GM21825 (cell line): Measurements from ENCODE around the gene BTNL8.
A peak's percentile ranks its signal among the peaks of the same experiment; 100 is the strongest.

Experiments used
- ATAC-seq: cut with Tn5 transposase; IDR thresholded peaks from one replicate; pipeline ENCODE4 v1.9.1; 2021; ENCODE audit warnings: mild to moderate bottlenecking, moderate library complexity; ENCODE audit not compliant: unreplicated experiment

Gene BTNL8

DNA sequence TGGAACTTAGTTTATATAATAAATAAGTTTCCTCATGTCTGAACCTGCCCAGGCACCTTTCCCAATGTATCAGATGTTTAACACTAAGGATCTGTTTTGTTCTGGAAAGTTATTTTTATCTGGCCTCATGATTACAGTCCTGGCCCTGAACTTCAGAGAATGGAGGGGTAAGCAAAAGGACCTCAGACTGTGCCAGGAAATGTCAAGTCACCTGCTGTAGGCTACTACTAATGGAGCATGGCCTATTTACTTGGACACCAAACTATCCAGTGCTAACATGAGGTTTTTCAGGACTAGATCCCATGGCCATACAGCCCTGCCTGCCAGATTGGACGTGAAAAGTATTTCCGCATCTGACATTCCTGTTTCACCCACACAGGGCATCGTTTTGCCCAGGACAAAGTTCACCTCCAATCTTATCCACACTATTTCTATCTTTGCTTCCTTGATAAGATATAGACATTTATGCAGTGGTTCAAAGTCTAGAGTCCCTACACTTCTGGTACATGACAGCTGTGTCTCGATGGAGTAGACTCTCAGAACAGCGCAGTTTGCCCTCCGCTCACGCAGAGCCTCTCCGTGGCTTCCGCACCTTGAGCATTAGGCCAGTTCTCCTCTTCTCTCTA lies at the start of gene BTNL8:
BTNL8 (plus strand) TSS at position 539 of the 626 bp plus-strand sequence. CDS start 152 bp downstream, outside the sequence.
- ATAC-seq = no peak

DNA sequence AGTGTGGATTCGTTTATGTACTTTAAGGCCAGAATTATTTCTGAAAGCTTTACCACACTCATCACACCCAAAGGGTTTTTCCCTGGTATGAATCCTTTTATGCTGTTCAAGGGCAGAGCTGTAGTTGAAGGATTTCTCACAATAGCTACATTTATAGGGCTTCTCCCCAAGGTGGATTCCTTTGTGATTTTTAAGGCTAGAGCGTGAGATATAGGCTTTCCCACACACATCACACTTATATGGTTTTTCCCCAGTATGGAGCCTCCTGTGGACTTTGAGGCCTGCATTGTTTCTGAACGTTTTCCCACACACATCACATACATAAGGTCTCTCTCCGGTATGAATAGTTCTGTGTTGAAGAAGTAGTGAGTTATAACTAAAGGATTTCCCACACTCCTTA lies 49.1 kb upstream of the BTNL8 start:
- no peak for ATAC-seq

DNA sequence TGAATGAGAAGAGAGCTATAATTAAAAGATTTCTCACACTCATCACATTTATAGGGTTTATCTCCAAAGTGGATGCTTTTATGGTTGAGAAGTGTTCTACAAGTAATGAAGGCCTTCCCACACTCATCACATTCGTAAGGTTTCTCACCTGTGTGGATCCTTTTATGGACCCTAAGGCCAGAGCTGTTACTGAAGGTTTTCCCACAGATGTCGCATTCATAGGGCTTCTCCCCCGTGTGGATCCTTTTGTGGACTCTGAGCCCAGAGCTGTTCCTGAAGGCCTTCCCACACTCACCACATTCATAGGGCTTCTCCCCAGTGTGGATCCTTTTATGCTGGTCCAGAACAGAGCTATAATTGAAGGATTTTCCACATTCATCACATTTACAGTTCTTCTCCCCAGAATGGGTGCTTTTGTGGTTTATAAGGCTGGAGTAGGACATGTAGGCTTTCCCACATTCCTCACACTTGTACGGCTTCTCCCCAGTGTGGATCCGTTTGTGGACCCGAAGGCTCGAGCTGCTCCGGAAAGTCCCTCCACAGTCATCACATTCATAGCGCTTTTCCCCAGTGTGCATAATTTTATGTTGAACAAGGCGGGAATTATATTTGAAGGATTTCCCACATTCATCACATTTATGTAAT lies 48.4 kb upstream of the BTNL8 start:
- no peak for ATAC-seq

- no peak for ATAC-seq
Measured at GRCh38 chr5:180852495-180852894, 46.5 kb upstream of the BTNL8 start.

- ATAC-seq = no peak
Measured at GRCh38 chr5:180853121-180853847, 45.7 kb upstream of the BTNL8 start.

- no peak for ATAC-seq
Measured at GRCh38 chr5:180853848-180854176, 45.1 kb upstream of the BTNL8 start.

- ATAC-seq = no peak
Measured at GRCh38 chr5:180858586-180858985, 40.4 kb upstream of the BTNL8 start.

GRCh38 chr5:180860273-180860886 lies 38.6 kb upstream of the BTNL8 start:
- peak; percentile 41 for ATAC-seq

DNA sequence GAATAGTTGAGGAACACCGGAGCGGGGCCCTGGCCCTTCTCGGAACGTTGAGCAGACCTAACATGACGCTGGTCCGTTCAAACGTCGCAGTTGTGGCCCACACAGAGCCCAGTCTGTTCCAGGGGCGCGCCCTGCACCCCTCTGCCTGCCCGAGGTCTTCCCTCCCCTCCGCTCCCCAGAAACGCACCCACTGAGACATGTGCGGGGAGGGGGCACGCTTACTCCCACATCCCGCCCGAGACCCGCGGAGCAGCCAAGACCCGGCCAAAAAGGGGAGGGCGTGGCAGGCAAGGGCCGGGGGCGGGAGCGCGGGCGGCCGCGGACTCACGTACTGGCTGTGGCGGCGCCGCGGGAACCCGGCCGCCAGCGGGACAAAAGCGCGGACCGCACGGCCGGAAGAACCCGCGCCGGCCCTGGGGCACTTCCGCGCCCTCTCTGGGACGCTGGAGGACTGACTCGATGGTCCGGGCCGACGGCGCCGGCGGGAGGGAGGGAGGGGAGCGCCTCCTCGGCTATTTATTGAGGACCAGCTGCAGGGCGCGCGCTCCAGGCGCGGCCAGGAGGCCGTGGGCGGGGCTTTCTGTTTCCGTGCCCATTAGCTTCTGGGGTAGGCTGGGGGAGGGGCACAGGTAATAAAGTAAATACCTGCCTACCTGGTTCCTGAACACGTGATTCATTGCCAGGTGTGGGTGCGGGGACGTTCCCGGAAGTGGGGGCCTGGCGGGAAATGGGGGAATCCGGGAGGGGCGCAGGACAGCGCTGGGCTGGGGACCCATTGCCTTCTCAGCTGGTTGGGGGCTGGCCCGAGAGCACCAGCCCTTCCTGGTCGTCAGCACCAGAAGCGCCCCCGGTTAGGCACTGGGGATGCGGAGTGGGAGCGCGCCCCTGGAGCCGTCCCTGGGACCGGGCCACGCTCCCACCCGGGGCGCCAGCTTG lies 37.8 kb upstream of the BTNL8 start, which contains the start of gene ZFP62:
ZFP62 (minus strand) TSS at position 390 of the 936 bp plus-strand sequence; CDS start at position 333, 57 bp downstream.
- peak; percentile 90 for ATAC-seq

DNA sequence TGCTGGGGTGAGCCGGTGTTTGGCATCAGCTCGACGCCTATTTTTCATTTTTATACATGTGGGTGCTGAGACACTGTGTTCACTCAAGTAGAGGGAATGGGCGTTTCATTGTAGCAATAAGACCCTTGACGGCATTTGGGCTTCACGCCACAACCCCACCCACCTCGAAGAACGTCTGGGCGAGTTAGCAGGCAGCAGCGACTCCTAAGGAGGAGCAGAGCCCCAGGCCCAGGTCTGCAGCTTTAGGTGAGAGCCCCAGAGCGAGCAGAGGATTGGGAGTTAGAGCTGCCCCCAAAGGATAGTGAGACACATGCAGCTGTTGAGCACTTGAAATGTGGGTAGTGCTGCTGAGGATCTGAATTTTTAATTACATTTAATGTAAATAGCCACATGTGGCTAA lies 36.3 kb upstream of the BTNL8 start:
- ATAC-seq = no peak

DNA sequence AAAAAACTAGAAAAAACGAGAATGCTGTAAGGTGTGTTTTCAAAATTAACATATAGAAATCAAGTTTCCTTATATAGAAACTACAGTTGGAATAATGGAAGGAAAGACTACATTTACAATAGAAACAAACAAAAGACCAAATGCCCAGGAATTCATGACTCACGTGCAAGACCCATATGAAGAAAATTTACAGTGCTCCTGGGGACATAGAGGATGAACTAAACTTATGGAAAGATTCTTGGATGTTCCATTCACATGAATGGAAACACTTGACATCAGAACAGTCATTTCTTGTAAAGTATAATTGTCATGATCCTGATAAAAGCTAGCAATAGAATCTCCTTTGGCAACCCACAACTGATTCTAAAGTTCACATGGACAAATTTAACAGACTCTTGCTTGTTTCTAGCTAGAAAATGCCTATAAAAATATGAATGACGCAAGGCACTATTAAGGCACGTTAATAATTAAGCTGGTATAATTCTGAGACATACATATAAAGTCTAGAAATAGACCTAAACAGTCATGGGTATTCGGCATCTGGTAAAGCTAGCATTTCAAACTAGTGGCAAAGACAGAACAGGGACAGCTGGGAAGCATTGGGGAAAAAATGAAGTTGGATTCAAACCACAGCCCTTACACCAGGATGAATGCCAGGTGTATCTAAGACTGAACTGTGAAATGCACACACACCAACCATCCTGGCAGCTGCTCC lies 32.8 kb upstream of the BTNL8 start:
- no peak for ATAC-seq

DNA sequence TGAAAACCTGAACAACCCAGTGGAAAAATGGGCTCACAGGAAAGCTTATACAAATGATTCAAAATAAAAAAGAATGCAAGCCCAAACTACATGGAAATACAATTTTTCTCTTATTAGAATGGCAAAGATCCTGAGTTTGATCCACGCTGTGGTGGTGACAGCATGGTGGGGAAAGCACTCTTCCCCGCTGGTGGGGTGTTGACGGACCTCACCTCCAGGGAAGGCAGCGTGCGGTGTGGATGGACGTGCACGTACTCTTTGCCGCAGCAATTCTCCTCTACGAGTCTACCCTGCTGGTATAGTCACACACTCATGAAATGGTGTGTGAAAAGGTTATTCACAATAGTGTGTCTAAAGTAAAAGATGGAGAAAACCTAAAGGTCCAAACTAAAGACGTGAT lies 32.0 kb upstream of the BTNL8 start:
- ATAC-seq = no peak

GRCh38 chr5:180868960-180869359 lies 30.0 kb upstream of the BTNL8 start:
- ATAC-seq = no peak

DNA sequence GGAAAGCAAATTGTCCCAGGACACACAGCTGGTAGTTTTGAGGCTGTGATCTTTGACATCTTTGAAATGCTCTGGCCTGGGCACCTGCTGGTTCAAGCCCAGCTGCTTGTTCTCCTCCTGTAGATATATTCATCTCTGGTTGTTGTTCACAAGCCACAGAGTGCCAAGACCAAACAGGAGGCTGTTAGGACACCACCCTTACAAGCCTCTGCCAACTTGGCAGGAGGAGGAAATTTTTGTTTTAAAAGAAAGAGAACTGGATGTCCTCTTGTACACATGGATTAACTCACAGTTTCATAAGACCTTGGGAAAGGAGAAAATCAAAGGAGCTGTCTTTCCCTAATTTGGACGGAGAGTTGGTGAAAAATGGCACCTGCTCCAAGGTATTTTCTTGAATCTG lies 29.4 kb upstream of the BTNL8 start:
- no peak for ATAC-seq

GRCh38 chr5:180870276-180871068 lies 28.5 kb upstream of the BTNL8 start:
- no peak for ATAC-seq

DNA sequence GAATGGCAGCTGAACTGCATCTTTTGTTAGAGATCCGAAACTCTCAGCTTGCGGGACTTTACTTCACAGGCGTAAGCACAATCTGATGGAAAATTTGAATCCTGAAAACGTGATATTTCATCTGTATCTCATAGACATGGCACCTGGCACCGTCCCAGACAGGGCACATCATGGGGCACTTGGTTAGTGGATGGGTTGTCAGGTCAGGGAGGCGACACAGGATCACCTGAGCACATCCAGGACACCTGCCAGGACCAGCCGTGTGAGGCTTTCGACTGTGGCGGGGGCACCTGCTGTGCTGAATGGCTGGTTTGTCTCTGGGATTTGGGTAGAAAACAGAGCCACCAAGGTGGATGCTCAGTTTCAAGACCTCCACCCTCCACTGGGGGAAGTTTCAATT lies 26.5 kb upstream of the BTNL8 start:
- ATAC-seq = no peak

DNA sequence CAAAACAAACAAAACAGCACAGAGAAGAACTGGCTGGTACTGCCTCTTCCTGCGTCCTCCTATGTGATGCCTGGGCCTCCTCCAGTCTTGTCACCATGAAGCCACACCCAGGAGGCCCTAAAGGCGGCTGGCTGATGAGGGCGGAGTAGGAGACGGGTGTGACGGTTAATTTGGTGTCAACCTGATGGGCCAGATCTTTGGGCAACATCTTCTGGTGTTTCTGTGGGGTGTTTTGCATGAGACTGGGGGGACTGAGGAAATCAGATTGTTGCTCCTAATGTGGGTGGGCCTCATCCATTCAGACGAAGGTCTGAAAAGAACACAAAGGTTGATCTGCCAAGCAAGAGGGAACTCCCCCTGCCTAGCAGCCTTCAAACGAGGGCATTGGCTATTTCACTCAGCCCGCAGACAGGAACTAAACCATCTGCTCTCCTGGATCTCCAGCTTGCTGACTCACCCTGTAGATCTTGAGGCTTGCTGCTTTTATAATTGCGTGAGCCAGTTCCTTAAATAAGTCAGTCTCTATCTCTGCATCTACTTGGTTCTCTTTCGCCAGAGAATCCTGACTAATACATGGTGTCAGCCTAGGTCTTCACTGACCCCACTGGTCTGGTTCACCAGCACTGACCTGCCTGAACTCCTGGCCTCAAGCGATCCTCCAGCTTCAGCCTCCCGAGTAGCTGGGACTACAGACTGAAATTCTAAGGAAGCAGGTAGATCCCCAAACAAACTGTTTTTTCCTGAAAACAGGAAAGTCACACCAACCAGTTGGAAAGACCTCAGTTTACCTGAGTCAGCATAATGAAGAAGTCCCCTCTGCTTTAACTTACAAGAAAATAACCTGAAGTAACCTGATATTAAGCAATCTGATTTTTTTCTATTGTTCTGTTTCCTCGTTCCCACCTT lies 25.1 kb upstream of the BTNL8 start:
- ATAC-seq = no peak
